ENCODE measurements around the gene DSG3. TPM values are rescaled to one million over a fixed set of nuclear protein-coding genes. Genes with fewer than 3 reads are reported as not detected.

DSG3 gene
- total and polyA plus RNA-seq, 2 of the 13 experiments (the other 11 are each of a cell fraction or from before 2014, with no cell fraction given) = not detected

- intact Hi-C loops (cut with micrococcal nuclease; ENCODE audit: unreplicated experiment) (no loop called here), in situ Hi-C loops (cut with HindIII; ENCODE audit: extremely low pct_ligation_motif_present, low pct_unique_long_range_greater_than_20kb) (no loop called here)
- Histone ChIP-seq H3K4me3 (replicated peaks in 1 of 3; ENCODE audit: insufficient read depth in 1 of 3, low read depth in 2 of 3, low read length in 3 of 3) (no peak overlapping the region), H3K79me2 (ENCODE audit: insufficient read depth, low read length) (no peaks in the 10 kb centered on the region), H4K20me1 (ENCODE audit: insufficient read depth, low read length) (no peaks in the 10 kb centered on the region), H3K36me3 (replicated peaks in 1 of 2; ENCODE audit: control insufficient read depth in 1 of 2, insufficient read depth in 2 of 2, low read length in 2 of 2) (no peaks in the 10 kb centered on the region), H3K27ac (ENCODE audit: extremely low read length, insufficient read depth, low read length) (no peak overlapping the region), H3K4me1 (ENCODE audit: insufficient read depth, low read length) (no peaks in the 10 kb centered on the region), H3K9ac (ENCODE audit: insufficient read depth, low read depth, low read length) (no peak overlapping the region), H3K27me3 (ENCODE audit: control insufficient read depth in 1 of 2, insufficient read depth in 2 of 2, low read length in 2 of 2) (no peaks in the 10 kb centered on the region), H3K9me3 (ENCODE audit: low read length) (no peaks in the 10 kb centered on the region), H3K4me2 (ENCODE audit: low read depth, low read length) (no peak overlapping the region), H2AFZ (ENCODE audit: low read length) (no peak overlapping the region)
- TF ChIP-seq REST (IDR thresholded peaks at IDR 0.05; ENCODE audit: borderline replicate concordance in 1 of 2, low read depth in 1 of 2, low read length in 2 of 2) = no peak
- TF ChIP-seq, protein P1, sequence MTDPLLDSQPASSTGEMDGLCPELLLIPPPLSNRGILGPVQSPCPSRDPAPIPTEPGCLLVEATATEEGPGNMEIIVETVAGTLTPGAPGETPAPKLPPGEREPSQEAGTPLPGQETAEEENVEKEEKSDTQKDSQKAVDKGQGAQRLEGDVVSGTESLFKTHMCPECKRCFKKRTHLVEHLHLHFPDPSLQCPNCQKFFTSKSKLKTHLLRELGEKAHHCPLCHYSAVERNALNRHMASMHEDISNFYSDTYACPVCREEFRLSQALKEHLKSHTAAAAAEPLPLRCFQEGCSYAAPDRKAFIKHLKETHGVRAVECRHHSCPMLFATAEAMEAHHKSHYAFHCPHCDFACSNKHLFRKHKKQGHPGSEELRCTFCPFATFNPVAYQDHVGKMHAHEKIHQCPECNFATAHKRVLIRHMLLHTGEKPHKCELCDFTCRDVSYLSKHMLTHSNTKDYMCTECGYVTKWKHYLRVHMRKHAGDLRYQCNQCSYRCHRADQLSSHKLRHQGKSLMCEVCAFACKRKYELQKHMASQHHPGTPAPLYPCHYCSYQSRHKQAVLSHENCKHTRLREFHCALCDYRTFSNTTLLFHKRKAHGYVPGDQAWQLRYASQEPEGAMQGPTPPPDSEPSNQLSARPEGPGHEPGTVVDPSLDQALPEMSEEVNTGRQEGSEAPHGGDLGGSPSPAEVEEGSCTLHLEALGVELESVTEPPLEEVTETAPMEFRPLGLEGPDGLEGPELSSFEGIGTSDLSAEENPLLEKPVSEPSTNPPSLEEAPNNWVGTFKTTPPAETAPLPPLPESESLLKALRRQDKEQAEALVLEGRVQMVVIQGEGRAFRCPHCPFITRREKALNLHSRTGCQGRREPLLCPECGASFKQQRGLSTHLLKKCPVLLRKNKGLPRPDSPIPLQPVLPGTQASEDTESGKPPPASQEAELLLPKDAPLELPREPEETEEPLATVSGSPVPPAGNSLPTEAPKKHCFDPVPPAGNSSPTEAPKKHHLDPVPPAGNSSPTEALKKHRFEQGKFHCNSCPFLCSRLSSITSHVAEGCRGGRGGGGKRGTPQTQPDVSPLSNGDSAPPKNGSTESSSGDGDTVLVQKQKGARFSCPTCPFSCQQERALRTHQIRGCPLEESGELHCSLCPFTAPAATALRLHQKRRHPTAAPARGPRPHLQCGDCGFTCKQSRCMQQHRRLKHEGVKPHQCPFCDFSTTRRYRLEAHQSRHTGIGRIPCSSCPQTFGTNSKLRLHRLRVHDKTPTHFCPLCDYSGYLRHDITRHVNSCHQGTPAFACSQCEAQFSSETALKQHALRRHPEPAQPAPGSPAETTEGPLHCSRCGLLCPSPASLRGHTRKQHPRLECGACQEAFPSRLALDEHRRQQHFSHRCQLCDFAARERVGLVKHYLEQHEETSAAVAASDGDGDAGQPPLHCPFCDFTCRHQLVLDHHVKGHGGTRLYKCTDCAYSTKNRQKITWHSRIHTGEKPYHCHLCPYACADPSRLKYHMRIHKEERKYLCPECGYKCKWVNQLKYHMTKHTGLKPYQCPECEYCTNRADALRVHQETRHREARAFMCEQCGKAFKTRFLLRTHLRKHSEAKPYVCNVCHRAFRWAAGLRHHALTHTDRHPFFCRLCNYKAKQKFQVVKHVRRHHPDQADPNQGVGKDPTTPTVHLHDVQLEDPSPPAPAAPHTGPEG (CRISPR knock-in tag; IDR thresholded peaks at IDR 0.05) = no peak
- no peak for TF ChIP-seq KMT2B (CRISPR knock-in tag; IDR thresholded peaks at IDR 0.05)
- no peak for TF ChIP-seq DRAP1 (CRISPR knock-in tag; IDR thresholded peaks at IDR 0.05)
- TF ChIP-seq, protein P2, sequence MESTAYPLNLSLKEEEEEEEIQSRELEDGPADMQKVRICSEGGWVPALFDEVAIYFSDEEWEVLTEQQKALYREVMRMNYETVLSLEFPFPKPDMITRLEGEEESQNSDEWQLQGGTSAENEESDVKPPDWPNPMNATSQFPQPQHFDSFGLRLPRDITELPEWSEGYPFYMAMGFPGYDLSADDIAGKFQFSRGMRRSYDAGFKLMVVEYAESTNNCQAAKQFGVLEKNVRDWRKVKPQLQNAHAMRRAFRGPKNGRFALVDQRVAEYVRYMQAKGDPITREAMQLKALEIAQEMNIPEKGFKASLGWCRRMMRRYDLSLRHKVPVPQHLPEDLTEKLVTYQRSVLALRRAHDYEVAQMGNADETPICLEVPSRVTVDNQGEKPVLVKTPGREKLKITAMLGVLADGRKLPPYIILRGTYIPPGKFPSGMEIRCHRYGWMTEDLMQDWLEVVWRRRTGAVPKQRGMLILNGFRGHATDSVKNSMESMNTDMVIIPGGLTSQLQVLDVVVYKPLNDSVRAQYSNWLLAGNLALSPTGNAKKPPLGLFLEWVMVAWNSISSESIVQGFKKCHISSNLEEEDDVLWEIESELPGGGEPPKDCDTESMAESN (CRISPR knock-in tag; conservative IDR thresholded peaks at IDR 0.05) = no peak
- TF ChIP-seq ZNF484 (CRISPR knock-in tag; IDR thresholded peaks at IDR 0.05; ENCODE audit: borderline replicate concordance, low read depth) = no peak
- TF ChIP-seq ZNF772 (CRISPR knock-in tag; IDR thresholded peaks at IDR 0.05) = no peak
- TF ChIP-seq, protein P3, sequence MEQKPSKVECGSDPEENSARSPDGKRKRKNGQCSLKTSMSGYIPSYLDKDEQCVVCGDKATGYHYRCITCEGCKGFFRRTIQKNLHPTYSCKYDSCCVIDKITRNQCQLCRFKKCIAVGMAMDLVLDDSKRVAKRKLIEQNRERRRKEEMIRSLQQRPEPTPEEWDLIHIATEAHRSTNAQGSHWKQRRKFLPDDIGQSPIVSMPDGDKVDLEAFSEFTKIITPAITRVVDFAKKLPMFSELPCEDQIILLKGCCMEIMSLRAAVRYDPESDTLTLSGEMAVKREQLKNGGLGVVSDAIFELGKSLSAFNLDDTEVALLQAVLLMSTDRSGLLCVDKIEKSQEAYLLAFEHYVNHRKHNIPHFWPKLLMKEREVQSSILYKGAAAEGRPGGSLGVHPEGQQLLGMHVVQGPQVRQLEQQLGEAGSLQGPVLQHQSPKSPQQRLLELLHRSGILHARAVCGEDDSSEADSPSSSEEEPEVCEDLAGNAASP (CRISPR knock-in tag; IDR thresholded peaks at IDR 0.05; ENCODE audit: borderline replicate concordance) = no peak
- no peak for TF ChIP-seq ZNF329 (CRISPR knock-in tag; IDR thresholded peaks at IDR 0.05; ENCODE audit: low read depth)
- TF ChIP-seq ZNF34 (CRISPR knock-in tag; IDR thresholded peaks at IDR 0.05; ENCODE audit: borderline replicate concordance) = no peak
- FAIRE-seq (no peak), DNase-seq (ENCODE audit: low spot score) (no peak), ATAC-seq (no peak)
- 50% methylated on average over 1 of the region's 1 CpG for WGBS (ENCODE audit: low lambda C conversion rate)
- ChIA-PET CTCF (ENCODE audit: low intra/inter-chr PET ratio, low total read pairs) (no interaction called here), POLR2A (no interaction called here)
- no TSS peak for BruUV-seq (replicated peaks)
Observed at GRCh38 chr18:31451625-31452024, 4.1 kb downstream of the DSG3 start.
